Gastroesophageal sphincter (tissue), 3 donors: ENCODE data around the gene ALDH2.

Experiments
- EP300 ChIP-seq: sonication (generic); formaldehyde crosslinking; IDR thresholded peaks from one replicate; pipeline ENCODE4 v1.6.1; 2017; ENCODE audit warnings: antibody characterized with exemption, mild to moderate bottlenecking
- POLR2A ChIP-seq, 2 donors: fragments of 450-650 bp; IDR thresholded peaks; one replicate each; pipeline ENCODE4 v1.6.1; 2017; ENCODE audit warnings: antibody characterized with exemption in 2 of 2, mild to moderate bottlenecking in 2 of 2, moderate library complexity in 1 of 2
- TF ChIP-seq, protein P1 (sequence below), 4 experiments: fragments of 200-600 bp in 2 of 4; fragments of 450-650 bp in 2 of 4; sonication (generic) in 1 of 4; IDR thresholded peaks; one replicate each; pipeline ENCODE4 v1.5.1; 2017 to 2019; ENCODE audit warnings: antibody characterized with exemption in 4 of 4, mild to moderate bottlenecking in 2 of 4, moderate library complexity in 2 of 4

DNA sequence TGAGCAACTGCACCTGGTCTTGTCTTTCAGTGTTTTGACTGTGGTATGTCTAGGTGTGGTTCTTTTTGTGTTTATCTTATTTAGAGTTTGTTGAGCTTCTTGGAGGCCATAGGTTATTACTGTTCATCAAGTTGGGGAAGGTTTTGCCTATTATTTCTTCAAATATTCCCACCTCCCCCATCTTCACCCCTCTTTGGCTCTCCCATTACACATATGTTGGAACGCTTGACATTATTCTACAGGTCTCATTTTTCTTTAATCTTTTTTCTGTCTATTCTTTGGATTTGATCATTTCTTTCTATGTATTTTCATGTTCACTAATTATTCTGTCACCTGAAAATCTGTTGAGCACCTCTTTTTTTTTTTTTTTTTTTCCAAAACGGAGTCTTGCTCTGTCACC is 91.5 kb downstream of the ALDH2 start:
- TF ChIP-seq POLR2A (IDR thresholded peaks at IDR 0.05) (no peak), EP300 (no peak)
- TF ChIP-seq, protein P1, sequence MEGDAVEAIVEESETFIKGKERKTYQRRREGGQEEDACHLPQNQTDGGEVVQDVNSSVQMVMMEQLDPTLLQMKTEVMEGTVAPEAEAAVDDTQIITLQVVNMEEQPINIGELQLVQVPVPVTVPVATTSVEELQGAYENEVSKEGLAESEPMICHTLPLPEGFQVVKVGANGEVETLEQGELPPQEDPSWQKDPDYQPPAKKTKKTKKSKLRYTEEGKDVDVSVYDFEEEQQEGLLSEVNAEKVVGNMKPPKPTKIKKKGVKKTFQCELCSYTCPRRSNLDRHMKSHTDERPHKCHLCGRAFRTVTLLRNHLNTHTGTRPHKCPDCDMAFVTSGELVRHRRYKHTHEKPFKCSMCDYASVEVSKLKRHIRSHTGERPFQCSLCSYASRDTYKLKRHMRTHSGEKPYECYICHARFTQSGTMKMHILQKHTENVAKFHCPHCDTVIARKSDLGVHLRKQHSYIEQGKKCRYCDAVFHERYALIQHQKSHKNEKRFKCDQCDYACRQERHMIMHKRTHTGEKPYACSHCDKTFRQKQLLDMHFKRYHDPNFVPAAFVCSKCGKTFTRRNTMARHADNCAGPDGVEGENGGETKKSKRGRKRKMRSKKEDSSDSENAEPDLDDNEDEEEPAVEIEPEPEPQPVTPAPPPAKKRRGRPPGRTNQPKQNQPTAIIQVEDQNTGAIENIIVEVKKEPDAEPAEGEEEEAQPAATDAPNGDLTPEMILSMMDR (IDR thresholded peaks at IDR 0.05), result no peak
